ENCODE data around the gene LOXHD1.

Gene LOXHD1

GRCh38 chr18:46629361-46629760 is 27.7 kb downstream of the LOXHD1 start:
- DNase-seq (ENCODE audit: low read depth) = no peak

GRCh38 chr18:46628206-46628605 is 28.8 kb downstream of the LOXHD1 start:
- no peak for DNase-seq (ENCODE audit: low read depth)

DNA sequence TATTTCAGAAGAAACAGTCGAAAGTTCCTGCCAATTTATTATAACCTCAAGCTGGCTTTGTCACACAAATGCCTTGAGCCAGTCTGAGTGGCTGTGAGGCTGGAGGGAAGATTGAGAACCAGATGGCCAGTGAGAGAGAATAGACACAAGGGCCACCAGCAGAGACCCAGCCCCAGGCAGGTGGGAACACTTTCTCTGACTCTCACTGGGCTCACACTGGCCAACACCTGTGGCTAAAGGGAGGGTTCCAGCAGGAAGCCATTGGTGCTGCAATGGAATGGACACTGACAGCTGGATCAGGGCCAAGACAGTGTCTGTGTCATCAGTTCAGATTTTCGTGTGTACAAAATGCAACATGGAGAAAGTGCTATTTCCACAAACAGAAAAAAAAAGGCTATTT is 29.9 kb downstream of the LOXHD1 start:
- no peak for DNase-seq (ENCODE audit: low read depth)

GRCh38 chr18:46625069-46625468 is 32.0 kb downstream of the LOXHD1 start:
- no peak for DNase-seq (ENCODE audit: low read depth)

- no peak for DNase-seq (ENCODE audit: low read depth)
These were observed 32.9 kb downstream of the LOXHD1 start for GRCh38 chr18:46624127-46624526.

GRCh38 chr18:46623541-46623940 is 33.5 kb downstream of the LOXHD1 start:
- no peak for DNase-seq (ENCODE audit: low read depth)

GRCh38 chr18:46622999-46623398 is 34.0 kb downstream of the LOXHD1 start:
- no peak for DNase-seq (ENCODE audit: low read depth)

GRCh38 chr18:46622451-46622850 is 34.6 kb downstream of the LOXHD1 start:
- DNase-seq (ENCODE audit: low read depth) = no peak

DNA sequence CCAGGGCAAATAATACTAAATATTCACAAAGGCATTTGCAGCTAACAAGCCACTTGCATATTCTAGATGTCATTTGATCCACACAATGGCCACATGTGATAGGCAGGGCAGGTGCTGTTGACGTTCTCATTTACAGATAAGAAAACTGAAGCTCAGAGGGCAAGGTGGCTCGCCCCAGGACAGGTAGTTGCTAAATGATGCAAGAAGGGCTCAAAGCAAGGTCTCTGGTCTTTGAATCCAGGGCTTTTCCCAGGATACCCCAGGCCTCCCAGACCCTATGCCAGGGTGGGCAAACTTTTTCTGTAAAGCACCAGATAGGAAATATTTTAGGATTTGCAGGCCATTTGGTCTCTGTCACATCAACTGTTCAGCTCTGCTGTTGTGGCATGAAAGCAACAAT is 35.1 kb downstream of the LOXHD1 start:
- DNase-seq (ENCODE audit: low read depth) = no peak

GRCh38 chr18:46621111-46621766 is 35.8 kb downstream of the LOXHD1 start:
- DNase-seq (ENCODE audit: low read depth) = no peak

- DNase-seq (ENCODE audit: low read depth) = no peak
These were observed 37.5 kb downstream of the LOXHD1 start for GRCh38 chr18:46619559-46619958.

GRCh38 chr18:46615720-46616119 is 41.3 kb downstream of the LOXHD1 start:
- no peak for DNase-seq (ENCODE audit: low read depth)

DNA sequence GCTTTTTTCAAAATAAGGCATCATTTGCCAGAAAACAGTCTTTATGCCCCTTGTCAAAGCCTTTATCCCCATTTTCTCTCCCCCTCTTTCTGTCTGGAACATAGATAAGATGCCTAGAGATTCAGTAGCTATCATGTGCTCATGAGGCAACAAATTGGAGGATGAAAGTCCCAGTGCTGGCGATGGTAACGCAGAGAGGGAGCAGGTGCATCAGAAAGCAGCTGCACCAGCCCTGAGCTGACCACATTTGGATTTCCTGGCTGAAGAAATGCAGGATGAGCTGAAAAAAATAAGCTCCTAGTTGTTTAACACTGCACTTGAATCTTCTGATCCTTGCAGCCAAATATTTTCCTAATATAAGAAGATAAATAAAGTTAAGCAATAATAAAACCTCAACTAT is 48.0 kb downstream of the LOXHD1 start:
- DNase-seq (ENCODE audit: low read depth) = no peak

DNA sequence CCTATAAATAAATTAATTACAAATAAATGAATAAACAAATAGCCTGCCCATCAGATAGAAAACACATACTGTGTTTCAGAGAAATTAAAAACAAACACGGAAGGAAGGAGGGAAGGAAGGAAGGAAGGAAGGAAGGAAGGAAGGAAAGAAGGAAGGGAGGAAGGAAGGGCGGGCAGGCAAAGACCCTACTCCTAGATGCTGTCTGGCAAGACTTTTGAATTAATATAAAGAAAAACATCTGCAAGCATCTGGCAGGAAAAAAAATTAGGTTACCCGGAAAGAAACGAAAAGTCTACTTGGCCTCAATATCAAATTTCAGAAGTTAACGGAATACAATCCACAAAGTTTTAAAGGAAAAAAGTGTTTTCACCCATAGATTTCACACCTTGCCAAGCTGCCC is 49.1 kb downstream of the LOXHD1 start:
- DNase-seq (ENCODE audit: low read depth) = no peak

DNA sequence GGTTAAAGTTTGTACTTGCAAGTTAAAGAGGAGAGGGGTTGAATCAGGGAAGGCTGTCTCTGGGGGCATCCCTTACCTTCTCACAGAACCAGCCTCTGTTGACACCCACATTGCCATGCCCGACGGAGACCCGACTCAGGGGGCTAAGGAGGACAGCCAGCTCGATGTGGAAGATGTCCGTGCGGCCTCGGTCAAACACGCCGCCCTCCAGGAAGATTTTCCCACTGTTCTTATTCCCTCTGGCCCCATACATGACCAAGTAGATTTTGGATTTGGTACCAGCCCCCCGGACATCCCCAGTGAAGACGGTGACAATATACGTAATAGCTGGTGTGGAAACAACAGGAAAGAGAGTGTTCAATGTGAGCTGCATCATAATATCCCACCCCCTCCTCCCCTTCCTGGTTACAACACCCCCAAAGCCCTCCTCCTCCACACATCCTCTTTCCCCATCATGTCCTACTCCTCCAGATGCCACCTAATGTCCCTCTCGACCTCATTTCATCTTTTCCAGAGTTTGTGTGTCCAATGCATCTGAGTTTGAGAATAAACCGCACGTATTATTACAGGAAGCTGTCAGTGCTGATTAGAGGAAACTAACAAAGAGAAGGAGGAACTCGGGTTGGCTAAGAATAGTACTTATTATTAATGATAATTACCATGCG is 55.7 kb downstream of the LOXHD1 start:
- DNase-seq (ENCODE audit: low read depth) = no peak

DNA sequence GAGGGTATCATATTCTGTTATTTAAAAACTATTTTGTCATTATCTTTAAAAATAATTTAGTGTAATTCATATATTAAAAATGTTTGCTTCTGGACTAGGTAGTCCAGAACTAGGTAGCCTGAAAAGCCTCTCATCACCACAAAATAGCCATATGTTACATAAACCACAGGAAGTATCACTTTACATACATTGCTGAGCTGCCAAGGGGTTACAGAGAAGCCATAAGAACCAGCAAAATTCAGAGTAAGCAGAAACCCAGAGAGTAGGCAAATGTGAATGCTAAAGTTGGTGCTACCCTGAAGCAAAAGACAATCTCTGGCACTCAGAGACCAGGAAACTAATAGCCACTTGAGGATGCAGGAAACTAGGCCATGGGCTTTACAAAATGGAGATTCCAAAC is 60.9 kb downstream of the LOXHD1 start:
- DNase-seq (ENCODE audit: low read depth) = no peak

- no peak for DNase-seq (ENCODE audit: low read depth)
These were observed 65.1 kb downstream of the LOXHD1 start for GRCh38 chr18:46591783-46592391.

GRCh38 chr18:46590103-46590502 is 66.9 kb downstream of the LOXHD1 start:
- no peak for DNase-seq (ENCODE audit: low read depth)

- DNase-seq (ENCODE audit: low read depth) = no peak
These were observed 67.9 kb downstream of the LOXHD1 start for GRCh38 chr18:46588971-46589660.

GRCh38 chr18:46587600-46587999 is 69.4 kb downstream of the LOXHD1 start:
- no peak for DNase-seq (ENCODE audit: low read depth)

DNA sequence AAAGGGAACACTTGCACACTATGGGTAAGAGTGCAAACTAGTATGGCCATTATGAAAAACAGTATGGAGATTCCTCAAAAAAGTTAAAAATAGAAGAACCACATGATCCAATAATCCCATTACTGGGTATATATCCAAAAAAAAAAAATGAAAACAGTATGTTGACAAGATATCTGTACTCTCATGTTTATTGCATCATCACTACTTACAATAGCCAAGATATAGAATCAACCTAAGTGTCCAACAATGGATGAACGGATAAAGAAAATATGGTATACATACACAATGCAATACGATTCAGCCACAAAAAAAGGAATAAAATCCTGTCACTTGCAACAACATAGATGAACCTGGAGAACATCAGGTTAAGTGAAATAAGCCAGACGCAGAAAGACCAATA is 73.3 kb downstream of the LOXHD1 start:
- DNase-seq (ENCODE audit: low read depth) = no peak

DNA sequence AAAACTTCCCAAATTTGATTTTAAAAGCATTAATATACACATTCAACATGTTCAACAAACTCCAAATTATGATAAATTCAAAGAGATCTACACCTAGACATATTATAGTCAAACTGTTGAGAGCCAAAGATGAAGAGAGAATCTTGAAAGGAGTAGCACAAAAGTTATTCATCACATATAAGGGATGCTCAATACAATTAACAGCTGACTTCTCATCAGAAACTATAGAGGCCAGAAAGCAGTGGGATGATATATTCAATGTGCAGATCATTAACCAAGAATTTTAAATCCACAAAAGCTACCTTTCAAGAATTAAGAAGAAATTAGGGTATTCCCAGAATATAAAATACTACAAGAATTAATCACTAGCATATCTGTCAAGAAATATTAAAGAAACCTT is 75.4 kb downstream of the LOXHD1 start:
- DNase-seq (ENCODE audit: low read depth) = no peak

DNA sequence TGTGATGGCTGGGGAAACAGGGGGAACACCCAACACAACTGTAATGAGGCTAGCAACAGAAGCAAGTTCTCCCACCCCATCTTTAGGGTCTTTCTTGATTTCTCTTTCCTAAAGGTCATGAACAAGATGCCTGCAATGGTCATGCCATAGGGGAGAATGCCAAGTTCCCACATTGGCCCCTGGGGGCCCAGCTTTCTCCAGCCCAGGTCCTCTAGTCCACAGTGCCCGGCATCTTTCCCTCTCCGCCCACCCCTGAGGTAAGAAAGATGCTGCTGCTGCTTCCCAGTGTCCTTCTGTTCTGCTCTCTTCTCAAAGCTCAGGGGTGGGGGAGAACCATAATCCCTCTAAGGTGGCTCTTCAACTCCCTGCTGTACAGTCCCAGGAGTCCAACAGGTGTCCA is 78.0 kb downstream of the LOXHD1 start:
- no peak for DNase-seq (ENCODE audit: low read depth)
